PC-3 (cell line): ENCODE results near the gene MIER1. TPM values are rescaled to one million over a fixed set of nuclear protein-coding genes. Genes with fewer than 3 reads are reported as not detected.

Experiments used
- ATAC-seq: fragments of 200-7000 bp; cut with Tn5 transposase; 2 replicates; pipeline ENCODE4 v1.9.1; 2020; ENCODE audit warnings: mild to moderate bottlenecking, moderate library complexity
- BruUV-seq: library from RNA; stranded (reverse); fragments of 400-500 nt; replicated peaks from 2 replicates; lab custom pipeline; 2021; lab: Mats Ljungman, UMichigan
- CTCF ChIA-PET: fragments of 300-600 bp; sonication (Branson Sonifier 250); formaldehyde crosslinking; loops from one replicate; lab custom pipeline; 2022; ENCODE audit warnings: antibody characterized with exemption; lab: Charles Lee
- POLR2A ChIA-PET: fragments of 300-600 bp; sonication (Branson Sonifier 250); formaldehyde crosslinking; loops from one replicate; lab custom pipeline; 2022; ENCODE audit warnings: antibody characterized with exemption; ENCODE audit not compliant: unreplicated experiment; lab: Charles Lee
- DNase-seq: peaks from one replicate; pipeline ENCODE4 v3.0.0-alpha.2; 2015
- H2AFZ ChIP-seq: fragments of 300-600 bp; sonication (generic); 2 replicates; pipeline ENCODE4 v1.6.0; 2016; ENCODE audit warnings: antibody characterized with exemption, low read length
- H3F3A ChIP-seq: fragments of 300-600 bp; sonication (generic); one replicate; pipeline ENCODE4 v1.6.0; 2017; ENCODE audit warnings: antibody characterized with exemption, low read length, control low read depth, mild to moderate bottlenecking; ENCODE audit not compliant: unreplicated experiment
- H3K27ac ChIP-seq: fragments of 300-600 bp; sonication (generic); 2 replicates; pipeline ENCODE4 v1.5.1; 2016; ENCODE audit warnings: mild to moderate bottlenecking, low read length
- H3K27me3 ChIP-seq: fragments of 300-600 bp; sonication (generic); 2 replicates; pipeline ENCODE4 v1.6.1; 2016; ENCODE audit warnings: low read length, mixed read lengths
- H3K36me3 ChIP-seq: fragments of 300-600 bp; sonication (generic); 2 replicates; pipeline ENCODE4 v1.6.1; 2016; ENCODE audit warnings: low read depth, mixed run types, low read length, mixed read lengths
- H3K4me1 ChIP-seq: fragments of 300-600 bp; sonication (generic); 2 replicates; pipeline ENCODE4 v1.5.1; 2016; ENCODE audit warnings: low read length; ENCODE audit not compliant: insufficient read depth
- H3K4me2 ChIP-seq: fragments of 300-600 bp; sonication (generic); 2 replicates; pipeline ENCODE4 v1.6.0; 2016; ENCODE audit warnings: low read length
- H3K4me3 ChIP-seq: fragments of 300-600 bp; sonication (generic); 2 replicates; pipeline ENCODE4 v1.5.1; 2016; ENCODE audit warnings: mild to moderate bottlenecking, low read length, mixed read lengths
- H3K79me2 ChIP-seq: fragments of 300-600 bp; sonication (generic); 2 replicates; pipeline ENCODE4 v1.6.1; 2017; ENCODE audit warnings: low read length, mixed read lengths
- H3K9ac ChIP-seq: fragments of 300-600 bp; sonication (generic); 2 replicates; pipeline ENCODE4 v1.6.0; 2016; ENCODE audit warnings: mild to moderate bottlenecking, low read length
- H3K9me2 ChIP-seq: fragments of 300-600 bp; sonication (generic); replicated peaks from 2 replicates; pipeline ENCODE4 v1.6.1; 2016; ENCODE audit warnings: mixed run types, low read length, mixed read lengths
- H3K9me3 ChIP-seq: fragments of 300-600 bp; sonication (generic); 2 replicates; pipeline ENCODE4 v1.6.1; 2016; ENCODE audit warnings: low read length, mixed read lengths
- H4K20me1 ChIP-seq: fragments of 300-600 bp; sonication (generic); 2 replicates; pipeline ENCODE4 v1.6.1; 2016; ENCODE audit warnings: low read length, mixed read lengths
- EZH2 ChIP-seq: fragments of 300-600 bp; sonication (generic); IDR thresholded peaks from one replicate; pipeline ENCODE4 v1.6.1; 2017; ENCODE audit warnings: antibody characterized with exemption, mild to moderate bottlenecking, low read length; ENCODE audit not compliant: unreplicated experiment
- EZH2phosphoT487 ChIP-seq: fragments of 300-600 bp; sonication (generic); IDR thresholded peaks from 2 replicates; pipeline ENCODE4 v1.6.1; 2018; ENCODE audit warnings: mild to moderate bottlenecking, antibody characterized with exemption, low read length, borderline replicate concordance
- intact Hi-C: fragments of 100-400 bp; cut with micrococcal nuclease; formaldehyde crosslinking; loops from 2 replicates; pipeline ENCODE4 v1.9.0; 2023
- total RNA-seq: library from RNA; depleted of rRNA; stranded (reverse); fragments of >200 nt; gene quantifications from 2 replicates; pipeline ENCODE4 v1.2.3, GENCODE V29; 2014
- TF ChIP-seq, protein P1 (sequence below): fragments of 300-600 bp; sonication (generic); conservative IDR thresholded peaks from 2 replicates; pipeline ENCODE4 v1.5.1; 2017; ENCODE audit warnings: antibody characterized with exemption, low read depth, mild to moderate bottlenecking, low read length

MIER1 gene
- total RNA-seq, 1 experiment from 2014 or later, result 11.8 TPM

DNA sequence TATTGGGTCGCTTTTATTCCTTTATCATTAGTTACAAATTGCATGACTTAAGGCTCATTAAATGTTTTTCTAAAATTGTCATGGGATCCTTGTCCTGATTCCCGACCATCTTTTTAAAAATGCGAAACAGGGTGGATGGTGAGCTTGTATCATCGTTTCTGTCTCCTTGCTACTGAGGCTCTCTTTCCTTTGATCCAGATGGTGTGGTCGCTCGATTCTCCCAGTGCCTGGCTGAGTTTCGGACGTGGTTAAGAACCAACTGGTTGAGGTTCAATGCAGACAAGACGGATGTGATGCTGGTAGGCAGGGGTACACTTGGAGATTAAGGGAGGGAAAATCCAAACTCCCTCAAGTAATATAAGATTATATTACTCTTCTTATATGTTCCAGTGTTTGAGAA, 1.2 kb downstream of the MIER1 start:
- intact Hi-C loops, result no loop called here
- H3K9me3 ChIP-seq, result no peaks in the 10 kb centered on the region
- CTCF ChIA-PET, result no interaction called here
- H3K4me2 ChIP-seq, result peak overlapping the region; percentile 96
- peaks cover 29% of the 10 kb centered on the region for H3K4me1 ChIP-seq
- H3K4me3 ChIP-seq, result peak overlapping the region; percentile 75
- H3F3A ChIP-seq, result no peaks in the 10 kb centered on the region
- H3K9ac ChIP-seq, result peak overlapping the region; percentile 70
- no peaks in the 10 kb centered on the region for H3K9me2 ChIP-seq
- BruUV-seq, result no TSS peak
- POLR2A ChIA-PET, result no interaction called here
- 0 out of 2 replicates have a peak overlapping the region, but pooled peaks have one; percentile 58 for H3K27ac ChIP-seq
- peaks cover 55% of the 10 kb centered on the region for H3K79me2 ChIP-seq
- no peaks in the 10 kb centered on the region for H4K20me1 ChIP-seq
- no peaks in the 10 kb centered on the region for H3K36me3 ChIP-seq
- TF ChIP-seq, protein P1, sequence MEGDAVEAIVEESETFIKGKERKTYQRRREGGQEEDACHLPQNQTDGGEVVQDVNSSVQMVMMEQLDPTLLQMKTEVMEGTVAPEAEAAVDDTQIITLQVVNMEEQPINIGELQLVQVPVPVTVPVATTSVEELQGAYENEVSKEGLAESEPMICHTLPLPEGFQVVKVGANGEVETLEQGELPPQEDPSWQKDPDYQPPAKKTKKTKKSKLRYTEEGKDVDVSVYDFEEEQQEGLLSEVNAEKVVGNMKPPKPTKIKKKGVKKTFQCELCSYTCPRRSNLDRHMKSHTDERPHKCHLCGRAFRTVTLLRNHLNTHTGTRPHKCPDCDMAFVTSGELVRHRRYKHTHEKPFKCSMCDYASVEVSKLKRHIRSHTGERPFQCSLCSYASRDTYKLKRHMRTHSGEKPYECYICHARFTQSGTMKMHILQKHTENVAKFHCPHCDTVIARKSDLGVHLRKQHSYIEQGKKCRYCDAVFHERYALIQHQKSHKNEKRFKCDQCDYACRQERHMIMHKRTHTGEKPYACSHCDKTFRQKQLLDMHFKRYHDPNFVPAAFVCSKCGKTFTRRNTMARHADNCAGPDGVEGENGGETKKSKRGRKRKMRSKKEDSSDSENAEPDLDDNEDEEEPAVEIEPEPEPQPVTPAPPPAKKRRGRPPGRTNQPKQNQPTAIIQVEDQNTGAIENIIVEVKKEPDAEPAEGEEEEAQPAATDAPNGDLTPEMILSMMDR, result no peak
- TF ChIP-seq EZH2phosphoT487 (no peak), EZH2 (no peak)
- no peak for DNase-seq
- H2AFZ ChIP-seq, result peak overlapping the region; percentile 82
- no peak for ATAC-seq
- H3K27me3 ChIP-seq, result no peaks in the 10 kb centered on the region

DNA sequence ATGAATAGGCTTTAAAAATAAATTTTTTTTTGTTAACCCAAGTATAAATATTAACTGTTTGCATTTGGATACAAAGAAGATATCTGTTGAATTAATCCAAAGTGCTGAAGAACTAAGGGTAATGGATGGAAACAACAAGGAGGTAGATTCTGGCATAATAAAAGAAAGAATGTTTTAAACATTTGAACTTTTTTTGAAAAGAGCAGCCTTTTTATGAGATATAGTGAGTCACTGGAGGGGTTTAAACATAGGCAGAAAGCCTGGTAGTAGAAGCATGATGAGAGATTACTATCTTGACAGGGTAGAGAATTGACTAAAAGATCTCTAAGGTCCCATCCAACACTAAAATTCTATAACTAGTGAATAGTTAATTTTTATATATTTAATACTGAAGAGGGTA, 2.7 kb downstream of the MIER1 start:
- H3K36me3 ChIP-seq, result no peaks in the 10 kb centered on the region
- no peaks in the 10 kb centered on the region for H3K9me2 ChIP-seq
- intact Hi-C loops, result no loop called here
- no peak overlapping the region; the same call in 1 of the 2 replicates for H3K4me3 ChIP-seq
- H3K9me3 ChIP-seq, result no peaks in the 10 kb centered on the region
- CTCF ChIA-PET, result no interaction called here
- H3F3A ChIP-seq, result no peaks in the 10 kb centered on the region
- peaks cover 33% of the 10 kb centered on the region for H3K4me1 ChIP-seq
- peak overlapping the region; percentile 96 for H3K4me2 ChIP-seq
- TF ChIP-seq, protein P1, result no peak
- TF ChIP-seq EZH2, result no peak
- TF ChIP-seq EZH2phosphoT487, result no peak
- peaks cover 71% of the 10 kb centered on the region for H3K79me2 ChIP-seq
- POLR2A ChIA-PET, result no interaction called here
- peaks cover 5% of the 10 kb centered on the region; the same call in 1 of the 2 replicates for H4K20me1 ChIP-seq
- no peaks in the 10 kb centered on the region for H3K27me3 ChIP-seq
- DNase-seq, result no peak
- ATAC-seq, result no peak
- H3K27ac ChIP-seq, result no peak overlapping the region
- no peak overlapping the region for H2AFZ ChIP-seq
- H3K9ac ChIP-seq, result no peak overlapping the region
- no TSS peak for BruUV-seq

DNA sequence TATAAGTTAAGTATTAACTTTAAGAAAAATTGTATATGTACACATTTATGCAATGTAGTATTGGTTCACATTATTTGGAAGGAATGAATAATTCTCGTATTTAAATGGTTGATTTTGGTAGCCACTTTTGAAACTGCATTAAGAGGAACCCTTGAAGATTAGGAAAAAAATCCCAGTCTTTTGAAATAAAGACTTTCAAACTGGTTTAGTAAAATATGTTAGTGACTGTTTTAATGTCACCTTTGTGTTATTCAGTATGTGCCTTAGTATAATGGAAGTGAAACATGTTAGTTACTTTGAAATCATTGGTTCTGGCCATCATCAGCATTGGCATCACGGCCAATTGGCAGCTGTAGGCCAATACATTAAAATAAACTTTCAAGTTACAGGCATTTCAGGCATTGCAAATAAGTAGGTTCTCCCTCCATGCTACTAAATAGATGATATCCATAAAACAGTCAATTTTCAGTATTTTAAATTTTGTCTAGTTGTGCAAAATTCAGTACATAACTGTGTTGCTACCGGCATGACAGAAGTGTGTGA, 4.4 kb downstream of the MIER1 start:
- Histone ChIP-seq H3K36me3 (no peaks in the 10 kb centered on the region), H3K79me2 (peaks cover 72% of the 10 kb centered on the region), H3F3A (no peaks in the 10 kb centered on the region), H3K27me3 (no peaks in the 10 kb centered on the region), H3K9ac (peak overlapping the region; percentile 86; the same call in 1 of the 2 replicates), H3K9me2 (no peaks in the 10 kb centered on the region), H3K27ac (no peak overlapping the region), H2AFZ (peak overlapping the region; percentile 84), H3K4me2 (peak overlapping the region; percentile 97), H3K9me3 (no peaks in the 10 kb centered on the region), H3K4me1 (peaks cover 39% of the 10 kb centered on the region), H3K4me3 (peak overlapping the region; percentile 88), H4K20me1 (peaks cover 12% of the 10 kb centered on the region; the same call in 1 of the 2 replicates)
- POLR2A ChIA-PET, result no interaction called here
- intact Hi-C loops, result no loop called here
- TF ChIP-seq, protein P1, result no peak
- no peak for TF ChIP-seq EZH2phosphoT487
- no peak for TF ChIP-seq EZH2
- no TSS peak for BruUV-seq
- no peak for ATAC-seq
- DNase-seq, result peak; percentile 22
- CTCF ChIA-PET, result no interaction called here
